Astrocyte (in vitro differentiated cells and primary cell): ENCODE data around the gene TRIP4. TPM values are rescaled to one million over a fixed set of nuclear protein-coding genes. Genes with fewer than 3 reads are reported as not detected.
"Not testable (repeated sequence)": the region's sequence is repeated elsewhere in the genome, so short reads cannot be mapped to it uniquely, and the experiment has no call there.

Experiments used
- DNase-seq: peaks from one replicate; pipeline ENCODE4 v3.0.0-alpha.2; 2010; ENCODE audit warnings: low read depth
- FAIRE-seq: peaks from 2 replicates; lab custom pipeline; 2011; peaks lifted over from hg19 to GRCh38; lab: Jason Lieb, UNC
- H2AFZ ChIP-seq: 2 replicates; pipeline ENCODE4 v1.6.0; 2012; ENCODE audit warnings: low read depth, low read length, inconsistent platforms
- H3K27ac ChIP-seq: 2 replicates; pipeline ENCODE4 v1.5.1; 2011; ENCODE audit warnings: low read depth, low read length, inconsistent platforms
- H3K27me3 ChIP-seq: 2 replicates; pipeline ENCODE4 v1.6.0; 2011; ENCODE audit warnings: low read length, inconsistent platforms; ENCODE audit not compliant: insufficient read depth
- H3K36me3 ChIP-seq: 2 replicates; pipeline ENCODE4 v1.5.1; 2011; ENCODE audit warnings: low read length, inconsistent platforms; ENCODE audit not compliant: insufficient read depth
- H3K4me1 ChIP-seq: 2 replicates; pipeline ENCODE4 v1.5.1; 2011; ENCODE audit warnings: low read length, inconsistent platforms; ENCODE audit not compliant: insufficient read depth
- H3K4me2 ChIP-seq: 2 replicates; pipeline ENCODE4 v1.6.0; 2012; ENCODE audit warnings: low read length, inconsistent platforms
- H3K4me3 ChIP-seq: 2 replicates; pipeline ENCODE4 v1.5.1; 2011; ENCODE audit warnings: low read depth, mild to moderate bottlenecking, low read length, inconsistent platforms; ENCODE audit not compliant: insufficient read depth
- H3K79me2 ChIP-seq: 2 replicates; pipeline ENCODE4 v1.6.0; 2012; ENCODE audit warnings: mild to moderate bottlenecking, low read length, inconsistent platforms; ENCODE audit not compliant: insufficient read depth
- H3K9ac ChIP-seq: 2 replicates; pipeline ENCODE4 v1.6.0; 2012; ENCODE audit warnings: mild to moderate bottlenecking, low read length, inconsistent platforms
- H3K9me3 ChIP-seq: 2 replicates; pipeline ENCODE4 v1.5.1; 2012; ENCODE audit warnings: low read depth, mild to moderate bottlenecking, low read length, inconsistent platforms; ENCODE audit not compliant: insufficient read depth
- H4K20me1 ChIP-seq: 2 replicates; pipeline ENCODE4 v1.6.0; 2012; ENCODE audit warnings: low read length, inconsistent platforms; ENCODE audit not compliant: insufficient read depth
- H3K27ac Mint-ChIP-seq: one replicate; pipeline ENCODE4 v1.8.0; 2021; ENCODE audit warnings: mild to moderate bottlenecking, mixed read lengths; ENCODE audit not compliant: unreplicated experiment
- H3K27me3 Mint-ChIP-seq: one replicate; pipeline ENCODE4 v1.8.0; 2021; ENCODE audit warnings: low read depth, mixed read lengths; ENCODE audit not compliant: unreplicated experiment
- H3K36me3 Mint-ChIP-seq: one replicate; pipeline ENCODE4 v1.8.0; 2021; ENCODE audit warnings: low read depth, mixed read lengths; ENCODE audit not compliant: unreplicated experiment
- H3K4me1 Mint-ChIP-seq: one replicate; pipeline ENCODE4 v1.8.0; 2021; ENCODE audit warnings: low read depth, mixed read lengths; ENCODE audit not compliant: unreplicated experiment
- H3K4me3 Mint-ChIP-seq: one replicate; pipeline ENCODE4 v1.8.0; 2021; ENCODE audit warnings: mild to moderate bottlenecking, moderate library complexity, mixed read lengths; ENCODE audit not compliant: unreplicated experiment
- H3K9me3 Mint-ChIP-seq: one replicate; pipeline ENCODE4 v1.8.0; 2021; ENCODE audit warnings: mild to moderate bottlenecking, mixed read lengths; ENCODE audit not compliant: unreplicated experiment
- CTCF ChIP-seq: IDR thresholded peaks from 2 replicates; pipeline ENCODE4 v1.5.1; 2011; ENCODE audit warnings: low read depth, mild to moderate bottlenecking, inconsistent platforms, low read length, moderate library complexity; ENCODE audit not compliant: insufficient read depth
- EZH2 ChIP-seq: IDR thresholded peaks from 2 replicates; pipeline ENCODE4 v1.6.1; 2012; ENCODE audit warnings: mild to moderate bottlenecking, low read length, inconsistent platforms; ENCODE audit not compliant: insufficient read depth
- total RNA-seq: library from RNA; stranded (reverse); gene quantifications from 2 replicates; pipeline ENCODE4 v1.2.1, GENCODE V29; 2021

TRIP4 gene
- total RNA-seq, 1 donor from 2014 or later: 40.7 TPM

- H3K9me3 ChIP-seq: no peaks in the 10 kb centered on the region
- no peaks in the 10 kb centered on the region for H3K4me1 ChIP-seq
- Mint-ChIP-seq H3K4me1 (no peaks in the 10 kb centered on the region), H3K36me3 (no peaks in the 10 kb centered on the region), H3K27ac (no peak overlapping the region), H3K9me3 (no peaks in the 10 kb centered on the region), H3K4me3 (no peak overlapping the region), H3K27me3 (peaks cover 3% of the 10 kb centered on the region)
- no peaks in the 10 kb centered on the region for H4K20me1 ChIP-seq
- H3K4me3 ChIP-seq: peak overlapping the region; percentile 68
- H3K27me3 ChIP-seq: no peaks in the 10 kb centered on the region
- DNase-seq (no peak), FAIRE-seq (no peak)
- peak overlapping the region; percentile 87 for H3K4me2 ChIP-seq
- no peak overlapping the region for H2AFZ ChIP-seq
- peak overlapping the region; percentile 48 for H3K27ac ChIP-seq
- H3K79me2 ChIP-seq: peaks cover 24% of the 10 kb centered on the region
- peaks cover 4% of the 10 kb centered on the region for H3K36me3 ChIP-seq
- H3K9ac ChIP-seq: peak overlapping the region; percentile 2
- TF ChIP-seq EZH2 (no peak), CTCF (no peak)
These were observed 8.2 kb upstream of the TRIP4 start for GRCh38 chr15:64379216-64379960.

- H3K4me1 ChIP-seq, H3K9me3 Mint-ChIP-seq, H3K36me3 Mint-ChIP-seq, DNase-seq, H3K27ac Mint-ChIP-seq, H3K9me3 ChIP-seq, FAIRE-seq, H3K27me3 Mint-ChIP-seq, H3K27me3 ChIP-seq, H4K20me1 ChIP-seq, H3K4me1 Mint-ChIP-seq, H3K36me3 ChIP-seq: not testable (repeated sequence)
- Histone ChIP-seq H3K27ac (peak overlapping the region; percentile 41), H3K9ac (peak overlapping the region; percentile 80), H3K4me3 (peak overlapping the region; percentile 68), H2AFZ (peak overlapping the region; percentile 83), H3K4me2 (peak overlapping the region; percentile 87), H3K79me2 (peaks cover 24% of the 10 kb centered on the region)
- H3K4me3 Mint-ChIP-seq: peak overlapping the region; percentile 91
These were observed 7.3 kb upstream of the TRIP4 start for GRCh38 chr15:64380130-64380870.

GRCh38 chr15:64381000-64381751 lies 6.5 kb upstream of the TRIP4 start, which contains the start of gene PCLAF:
Gene PCLAF (minus strand): TSS chr15:64381441. CDS start chr15:64381371, 70 bp downstream.
- Histone ChIP-seq H3K79me2 (peaks cover 24% of the 10 kb centered on the region), H3K27ac (peak within 1 kb of the TSS; percentile 41), H3K27me3 (no peaks in the 10 kb centered on the region), H3K9ac (peak within 1 kb of the TSS; percentile 80), H4K20me1 (no peaks in the 10 kb centered on the region), H3K9me3 (no peaks in the 10 kb centered on the region), H3K4me3 (peak within 1 kb of the TSS; percentile 68), H2AFZ (peak within 1 kb of the TSS; percentile 83), H3K36me3 (peaks cover 2% of the 10 kb centered on the region), H3K4me1 (no peaks in the 10 kb centered on the region), H3K4me2 (peak within 1 kb of the TSS; percentile 87)
- no peaks in the 10 kb centered on the region for H3K36me3 Mint-ChIP-seq
- peak within 1 kb of the TSS; percentile 91 for H3K4me3 Mint-ChIP-seq
- no peak for FAIRE-seq
- H3K4me1 Mint-ChIP-seq: no peaks in the 10 kb centered on the region
- H3K9me3 Mint-ChIP-seq: no peaks in the 10 kb centered on the region
- no peak within 1 kb of the TSS for H3K27ac Mint-ChIP-seq
- no peak for TF ChIP-seq CTCF
- TF ChIP-seq EZH2: no peak
- DNase-seq: peak; percentile 91
- H3K27me3 Mint-ChIP-seq: peaks cover 3% of the 10 kb centered on the region
